Heart right ventricle (tissue), 16 donors: ENCODE data around the gene PGBD5. TPM values are rescaled to one million over a fixed set of nuclear protein-coding genes. Genes with fewer than 3 reads are reported as not detected.

Experiments used
- ATAC-seq, 8 donors: fragments of 200-7000 bp; cut with Tn5 transposase; one replicate each; pipeline ENCODE4 v1.9.1; 2020; ENCODE audit warnings: mild to moderate bottlenecking in 8 of 8, moderate library complexity in 8 of 8, moderate number of reproducible peaks in 1 of 8
- DNase-seq, 2 donors: peaks; one replicate each; pipeline ENCODE4 v3.0.0-alpha.2; 2020
- H3K27ac ChIP-seq, 10 donors: fragments of 200-600 bp; sonication (generic) in 2 of 10; one replicate each; pipeline versions ENCODE4 v1.5.0 to v1.8.0; 2020 to 2022; ENCODE audit warnings: mild to moderate bottlenecking in 3 of 10
- H3K27me3 ChIP-seq, 7 donors: fragments of 200-600 bp; one replicate each; pipeline ENCODE4 v1.8.0; 2021 to 2022; ENCODE audit warnings: mild to moderate bottlenecking in 2 of 7
- H3K36me3 ChIP-seq, 9 donors: fragments of 200-600 bp; sonication (generic) in 1 of 9; one replicate each; pipeline versions ENCODE4 v1.5.0 to v1.8.0; 2020 to 2022; ENCODE audit warnings: mild to moderate bottlenecking in 2 of 9
- H3K4me1 ChIP-seq, 9 donors: fragments of 200-600 bp; sonication (generic) in 1 of 9; one replicate each; pipeline versions ENCODE4 v1.5.0 to v1.8.0; 2020 to 2022; ENCODE audit warnings: mild to moderate bottlenecking in 4 of 9
- H3K4me3 ChIP-seq, 10 donors: fragments of 200-600 bp; sonication (generic) in 2 of 10; one replicate each; pipeline versions ENCODE4 v1.5.0 to v1.8.0; 2020 to 2022; ENCODE audit warnings: mild to moderate bottlenecking in 7 of 10, moderate library complexity in 2 of 10
- H3K9me3 ChIP-seq, 11 donors: fragments of 200-600 bp in 10 of 11; sonication (generic) in 2 of 11; one replicate each; pipeline versions ENCODE4 v1.5.0 to v1.8.0; 2013 to 2022; ENCODE audit warnings: mild to moderate bottlenecking in 2 of 11, control low read depth in 1 of 11, moderate library complexity in 1 of 11
- WGBS, 2 donors: extraction: QIAGEN DNeasy Blood & Tissue Kit; methylation state at CpG; one replicate each; pipeline ENCODE4 v1.1.7; 2013; ENCODE audit warnings: inconsistent platforms in 1 of 2; 5-methylcytosine and 5-hydroxymethylcytosine counted together
- intact Hi-C, 10 donors: fragments of 100-400 bp; cut with DNase I; formaldehyde crosslinking; loops; one replicate each; pipeline versions ENCODE4 v1.11.1 to v1.14.2; 2022
- polyA plus RNA-seq, 2 donors: library from polyadenylated mRNA; stranded (reverse); fragments of 200-250 nt; gene quantifications; one replicate each; pipeline ENCODE4 v1.2.3, GENCODE V29; 2013
- total RNA-seq, 10 donors: library from RNA; stranded (reverse); fragmentation: NEBNext Ultra II Directional in 3 of 10; extraction: Animal tissue kit (Norgen Biotek cat#: 25700) in 3 of 10; gene quantifications; one replicate each; pipeline versions ENCODE4 v1.2.1 to v1.2.4, GENCODE V29; 2021 to 2023
- TF ChIP-seq, protein P1 (sequence below), 9 donors: fragments of 200-600 bp; sonication (generic) in 2 of 9; IDR thresholded peaks; one replicate each; pipeline versions ENCODE4 v1.5.0 to v1.8.0; 2021 to 2022; ENCODE audit warnings: antibody characterized with exemption in 9 of 9, mild to moderate bottlenecking in 5 of 9, moderate library complexity in 1 of 9
- donor health status: Arrhythmogenic right ventricular cardiomyopathy.
- donor health status: ischemic (EF 13 %, LVEDD 7.1; RV severe dilation, severe dysfunction).
- donor health status: healthy with polysubstance abuse.
- donor health status: DM: no; HTN: yes; CAD: no.
- donor health status: DM: no; HTN: no; CAD: no.
- donor health status: ischemic (EF 25% LVEDD 6.9; RV normal size, moderate dysfunction).
- donor health status: ischemic (EF 25% LVEDD 5.7; RV mildly dilated, moderate dysfunction).
- donor health status: healthy.
- donor health status: DM: yes; HTN: yes; CAD: no.
- donor health status: Ischemic cardiomyopathy.
- donor health status: ischemic (EF 35%, LVEDD 5.7; RV mildly dilated, moderate dysfunction).
- donor health status: nonischemic (EF 11% LVEDD 7.7; RV severe dilation, severe dysfunction).
- donor health status: DM: yes; HTN: yes; CAD: no.
- donor health status: PGD.
- donor health status: ischemic (EF 29% LVEDD 5.4; RV normal size, mild dysfunction).
- donor health status: nonischemic (EF 23%, LVEDD 6.1; RV moderate dilation, normal function).

PGBD5 gene
- total and polyA plus RNA-seq, 12 donors: 0.52 to 11.4 (median 7.9) TPM

GRCh38 chr1:230401101-230401500 lies 25.0 kb downstream of the PGBD5 start:
- TF ChIP-seq, protein P1, sequence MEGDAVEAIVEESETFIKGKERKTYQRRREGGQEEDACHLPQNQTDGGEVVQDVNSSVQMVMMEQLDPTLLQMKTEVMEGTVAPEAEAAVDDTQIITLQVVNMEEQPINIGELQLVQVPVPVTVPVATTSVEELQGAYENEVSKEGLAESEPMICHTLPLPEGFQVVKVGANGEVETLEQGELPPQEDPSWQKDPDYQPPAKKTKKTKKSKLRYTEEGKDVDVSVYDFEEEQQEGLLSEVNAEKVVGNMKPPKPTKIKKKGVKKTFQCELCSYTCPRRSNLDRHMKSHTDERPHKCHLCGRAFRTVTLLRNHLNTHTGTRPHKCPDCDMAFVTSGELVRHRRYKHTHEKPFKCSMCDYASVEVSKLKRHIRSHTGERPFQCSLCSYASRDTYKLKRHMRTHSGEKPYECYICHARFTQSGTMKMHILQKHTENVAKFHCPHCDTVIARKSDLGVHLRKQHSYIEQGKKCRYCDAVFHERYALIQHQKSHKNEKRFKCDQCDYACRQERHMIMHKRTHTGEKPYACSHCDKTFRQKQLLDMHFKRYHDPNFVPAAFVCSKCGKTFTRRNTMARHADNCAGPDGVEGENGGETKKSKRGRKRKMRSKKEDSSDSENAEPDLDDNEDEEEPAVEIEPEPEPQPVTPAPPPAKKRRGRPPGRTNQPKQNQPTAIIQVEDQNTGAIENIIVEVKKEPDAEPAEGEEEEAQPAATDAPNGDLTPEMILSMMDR (IDR thresholded peaks at IDR 0.05): no peak
- intact Hi-C loops: no loop called here
- ATAC-seq (no peak), DNase-seq (no peak)
- Histone ChIP-seq H3K36me3 (no peaks in the 10 kb centered on the region), H3K27me3 (peaks cover 0 to 10% (median 0%) of the 10 kb centered on the region in 7 donors), H3K4me1 (peaks cover 0 to 6% (median 0%) of the 10 kb centered on the region in 9 donors), H3K27ac (no peak overlapping the region), H3K4me3 (no peak overlapping the region), H3K9me3 (no peaks in the 10 kb centered on the region)
- WGBS, 2 donors: 91 to 92% methylated on average over 14 of the region's 14 CpGs

DNA sequence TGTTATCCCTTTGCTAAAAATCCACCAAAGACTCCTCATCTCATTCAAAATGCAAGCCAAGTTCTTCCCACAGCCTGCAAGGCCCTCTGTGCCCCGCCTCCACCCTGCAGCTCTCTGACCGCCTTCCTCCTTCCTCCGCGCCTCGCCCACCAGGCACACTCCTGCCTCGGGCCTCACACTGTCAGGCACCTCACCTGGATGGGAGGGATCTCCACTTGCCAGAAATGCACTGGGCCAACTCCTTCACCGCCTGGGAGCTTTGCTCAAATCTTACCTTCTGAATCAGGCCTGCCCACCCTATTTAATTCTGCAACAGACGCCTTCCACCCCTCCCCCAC lies 26.2 kb downstream of the PGBD5 start:
- ATAC-seq: no peak
- H3K27ac ChIP-seq: no peak overlapping the region
- H3K4me1 ChIP-seq: peaks cover 0 to 6% (median 0%) of the 10 kb centered on the region in 9 donors
- no peaks in the 10 kb centered on the region for H3K9me3 ChIP-seq
- no peaks in the 10 kb centered on the region for H3K36me3 ChIP-seq
- intact Hi-C loops: no loop called here
- WGBS, 2 donors: 85% methylated on average over 8 of the region's 8 CpGs
- no peak overlapping the region for H3K4me3 ChIP-seq
- TF ChIP-seq, protein P1 (IDR thresholded peaks at IDR 0.05): no peak
- no peak for DNase-seq
- peaks cover 0 to 10% (median 0%) of the 10 kb centered on the region in 7 donors for H3K27me3 ChIP-seq

- DNase-seq (no peak), ATAC-seq (no peak)
- H3K9me3 ChIP-seq: no peaks in the 10 kb centered on the region
- intact Hi-C loops: no loop called here
- peaks cover 0 to 10% (median 0%) of the 10 kb centered on the region in 7 donors for H3K27me3 ChIP-seq
- H3K27ac ChIP-seq: no peak overlapping the region
- TF ChIP-seq, protein P1 (IDR thresholded peaks at IDR 0.05): no peak
- H3K36me3 ChIP-seq: no peaks in the 10 kb centered on the region
- H3K4me1 ChIP-seq: peaks cover 0 to 6% (median 0%) of the 10 kb centered on the region in 9 donors
- no peak overlapping the region for H3K4me3 ChIP-seq
- WGBS, 2 donors: 92% methylated on average over 22 of the region's 22 CpGs
These were observed 26.7 kb downstream of the PGBD5 start for GRCh38 chr1:230399321-230400006.

DNA sequence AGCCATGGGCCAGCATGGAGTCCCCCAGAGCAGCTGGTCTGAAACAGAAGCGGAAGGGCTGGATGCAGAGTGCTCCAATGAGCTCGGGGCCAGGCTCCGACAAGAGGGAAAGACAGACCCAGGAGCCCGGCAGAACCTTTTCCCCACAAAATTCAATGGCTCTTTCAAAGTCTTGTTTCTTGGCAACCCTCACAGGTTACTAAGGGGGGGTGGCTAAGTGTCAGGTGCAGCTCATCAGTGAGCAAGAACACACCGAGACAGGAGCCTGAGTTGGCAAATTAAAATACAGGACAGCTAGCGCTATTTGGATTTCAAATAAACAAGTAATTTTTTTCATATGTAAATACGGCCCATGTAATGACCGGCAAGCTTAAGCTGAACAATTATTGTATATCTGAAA lies 27.3 kb downstream of the PGBD5 start:
- WGBS, 2 donors: 89 to 94% methylated on average over 8 of the region's 8 CpGs

More for the DNA sequence above, 27.3 kb downstream of the PGBD5 start:
- H3K27me3 ChIP-seq: peaks cover 0 to 10% (median 0%) of the 10 kb centered on the region in 7 donors
- ATAC-seq (no peak), DNase-seq (no peak)
- H3K27ac ChIP-seq: no peak overlapping the region
- peaks cover 0 to 6% (median 0%) of the 10 kb centered on the region in 9 donors for H3K4me1 ChIP-seq
- no peaks in the 10 kb centered on the region for H3K9me3 ChIP-seq
- no peak overlapping the region for H3K4me3 ChIP-seq
- H3K36me3 ChIP-seq: no peaks in the 10 kb centered on the region
- TF ChIP-seq, protein P1 (IDR thresholded peaks at IDR 0.05): no peak
- intact Hi-C loops: no loop called here
